ENCODE data around the gene CACNB2. TPM values are rescaled to one million over a fixed set of nuclear protein-coding genes. Genes with fewer than 3 reads are reported as not detected.
"Not testable (repeated sequence)": the region's sequence is repeated elsewhere in the genome, so short reads cannot be mapped to it uniquely, and the experiment has no call there.

Gene CACNB2
- total and polyA plus RNA-seq, 2 experiments from 2014 or later = 4.6 to 5.3 TPM

DNA sequence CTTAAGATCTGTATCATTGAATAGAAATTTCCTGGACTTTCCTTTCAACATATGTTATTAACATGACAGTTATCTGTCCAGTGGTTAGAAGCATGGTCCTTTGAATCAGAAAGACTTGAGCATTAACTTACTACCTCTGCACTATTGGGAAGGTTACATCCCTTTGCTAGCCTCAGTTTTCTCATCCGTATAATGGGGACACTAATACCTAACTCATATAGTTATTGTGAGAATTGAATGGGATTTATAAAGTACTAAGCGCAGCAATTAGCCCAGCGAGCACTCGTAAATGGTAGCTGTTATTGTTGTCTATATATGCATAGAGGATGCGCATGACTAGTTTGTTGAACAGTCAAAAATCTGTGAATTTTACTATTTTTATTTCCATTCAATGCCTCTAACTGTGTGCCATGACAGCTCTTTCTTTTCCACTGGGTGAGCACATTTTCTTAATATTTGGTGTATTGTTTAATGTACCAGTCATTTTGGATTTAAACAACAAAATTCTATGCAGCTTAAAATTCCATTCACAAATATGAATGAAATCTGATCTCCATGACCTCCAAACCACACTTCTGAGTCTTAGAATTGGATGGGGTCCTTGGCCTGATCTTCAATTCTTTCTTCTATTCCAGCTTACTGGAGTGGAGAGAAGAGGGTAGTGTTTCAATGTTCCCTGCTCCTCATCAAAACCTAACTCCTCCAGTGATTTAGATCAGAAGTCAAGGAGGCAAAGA lies 65.0 kb downstream of the CACNB2 start:
- no peak overlapping the region for H3K4me2 ChIP-seq
- no peaks in the 10 kb centered on the region for H3K27me3 ChIP-seq
- H3K36me3 ChIP-seq (replicated peaks; ENCODE audit: insufficient read depth, low read depth) = no peaks in the 10 kb centered on the region
- no peaks in the 10 kb centered on the region for H3K9me3 ChIP-seq (ENCODE audit: low read depth)
- no peaks in the 10 kb centered on the region for H4K20me1 ChIP-seq (ENCODE audit: insufficient read depth, poor library complexity, severe bottlenecking)
- WGBS (ENCODE audit: low lambda C conversion rate, missing lambda C conversion rate) = 96% methylated on average over 5 of the region's 5 CpGs
- no peaks in the 10 kb centered on the region for H3K4me1 ChIP-seq (ENCODE audit: insufficient read depth)
- H3K9me2 ChIP-seq (replicated peaks; ENCODE audit: insufficient read depth) = no peaks in the 10 kb centered on the region
- H2AFZ ChIP-seq = no peak overlapping the region
- no peak overlapping the region for H3K4me3 ChIP-seq
- TF ChIP-seq EZH2 (IDR thresholded peaks at IDR 0.05; ENCODE audit: borderline replicate concordance) (no peak), EZH2phosphoT487 (IDR thresholded peaks at IDR 0.05; ENCODE audit: low read depth, severe bottlenecking, unreplicated experiment) (no peak)
- TF ChIP-seq, protein P1, sequence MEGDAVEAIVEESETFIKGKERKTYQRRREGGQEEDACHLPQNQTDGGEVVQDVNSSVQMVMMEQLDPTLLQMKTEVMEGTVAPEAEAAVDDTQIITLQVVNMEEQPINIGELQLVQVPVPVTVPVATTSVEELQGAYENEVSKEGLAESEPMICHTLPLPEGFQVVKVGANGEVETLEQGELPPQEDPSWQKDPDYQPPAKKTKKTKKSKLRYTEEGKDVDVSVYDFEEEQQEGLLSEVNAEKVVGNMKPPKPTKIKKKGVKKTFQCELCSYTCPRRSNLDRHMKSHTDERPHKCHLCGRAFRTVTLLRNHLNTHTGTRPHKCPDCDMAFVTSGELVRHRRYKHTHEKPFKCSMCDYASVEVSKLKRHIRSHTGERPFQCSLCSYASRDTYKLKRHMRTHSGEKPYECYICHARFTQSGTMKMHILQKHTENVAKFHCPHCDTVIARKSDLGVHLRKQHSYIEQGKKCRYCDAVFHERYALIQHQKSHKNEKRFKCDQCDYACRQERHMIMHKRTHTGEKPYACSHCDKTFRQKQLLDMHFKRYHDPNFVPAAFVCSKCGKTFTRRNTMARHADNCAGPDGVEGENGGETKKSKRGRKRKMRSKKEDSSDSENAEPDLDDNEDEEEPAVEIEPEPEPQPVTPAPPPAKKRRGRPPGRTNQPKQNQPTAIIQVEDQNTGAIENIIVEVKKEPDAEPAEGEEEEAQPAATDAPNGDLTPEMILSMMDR (IDR thresholded peaks at IDR 0.05; ENCODE audit: poor library complexity) = no peak
- no peak overlapping the region for H3K27ac ChIP-seq
- no peaks in the 10 kb centered on the region for H3K79me2 ChIP-seq
- no peak for DNase-seq (ENCODE audit: low spot score)

DNA sequence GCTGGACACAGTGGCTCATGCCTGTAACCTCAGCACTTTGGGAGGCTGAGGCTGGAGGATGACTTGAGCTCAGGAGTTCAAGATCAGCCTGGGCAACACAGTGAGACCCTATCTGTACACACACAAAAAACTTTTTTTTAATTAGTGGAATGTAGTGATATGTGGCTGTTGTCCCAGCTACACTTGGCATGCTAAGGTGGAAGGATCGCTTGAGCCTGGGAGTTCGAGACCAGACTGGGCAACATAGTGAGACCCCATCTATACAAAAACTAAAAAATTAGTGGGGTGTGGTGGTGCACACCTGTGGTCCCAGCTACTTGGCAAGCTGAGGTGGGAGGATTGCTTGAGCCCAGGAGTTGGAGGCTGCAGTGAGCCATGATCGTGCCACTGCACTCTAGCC lies 68.0 kb downstream of the CACNB2 start:
- H2AFZ ChIP-seq = not testable (repeated sequence)

DNA sequence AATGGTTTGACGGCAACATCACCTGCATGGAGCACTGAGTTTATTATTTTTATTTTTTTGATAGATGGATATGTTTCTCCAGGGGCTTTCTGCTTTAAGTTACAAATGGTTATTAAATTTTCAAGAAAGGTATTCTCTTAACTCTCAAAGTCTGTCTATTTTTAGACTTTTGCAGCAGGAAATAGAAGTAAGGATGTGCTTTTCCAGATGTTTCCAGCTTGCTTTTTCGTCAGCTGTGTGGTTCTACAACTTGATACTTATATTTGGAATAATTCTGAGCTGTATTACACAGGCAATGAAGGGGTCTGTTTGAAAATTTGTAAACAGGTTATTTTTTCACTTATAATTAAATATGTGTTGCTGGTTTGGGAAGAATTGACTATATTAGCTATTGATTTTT lies 69.0 kb downstream of the CACNB2 start:
- Histone ChIP-seq H3K36me3 (replicated peaks; ENCODE audit: insufficient read depth, low read depth) (no peaks in the 10 kb centered on the region), H3K4me3 (no peak overlapping the region), H3K9me3 (ENCODE audit: low read depth) (no peaks in the 10 kb centered on the region), H3K79me2 (no peaks in the 10 kb centered on the region), H3K4me1 (ENCODE audit: insufficient read depth) (peaks cover 7% of the 10 kb centered on the region), H3K9me2 (replicated peaks; ENCODE audit: insufficient read depth) (no peaks in the 10 kb centered on the region), H3K4me2 (no peak overlapping the region), H2AFZ (no peak overlapping the region), H3K27ac (no peak overlapping the region), H3K27me3 (no peaks in the 10 kb centered on the region), H4K20me1 (ENCODE audit: insufficient read depth, poor library complexity, severe bottlenecking) (no peaks in the 10 kb centered on the region)
- no peak for TF ChIP-seq EZH2phosphoT487 (IDR thresholded peaks at IDR 0.05; ENCODE audit: low read depth, severe bottlenecking, unreplicated experiment)
- WGBS (ENCODE audit: low lambda C conversion rate, missing lambda C conversion rate) = 37% methylated on average over 2 of the region's 2 CpGs
- DNase-seq (ENCODE audit: low spot score) = no peak

More for the DNA sequence above, 68.0 kb downstream of the CACNB2 start:
- H3K9me3 ChIP-seq (ENCODE audit: low read depth); DNase-seq (ENCODE audit: low spot score); H3K27ac ChIP-seq; H3K4me1 ChIP-seq (ENCODE audit: insufficient read depth); H3K4me2 ChIP-seq; H3K4me3 ChIP-seq; H3K9me2 ChIP-seq (replicated peaks; ENCODE audit: insufficient read depth); H3K36me3 ChIP-seq (replicated peaks; ENCODE audit: insufficient read depth, low read depth); H4K20me1 ChIP-seq (ENCODE audit: insufficient read depth, poor library complexity, severe bottlenecking); H3K27me3 ChIP-seq; H3K79me2 ChIP-seq: not testable (repeated sequence)
- WGBS (ENCODE audit: low lambda C conversion rate, missing lambda C conversion rate) = 100% methylated on average over 3 of the region's 3 CpGs

DNA sequence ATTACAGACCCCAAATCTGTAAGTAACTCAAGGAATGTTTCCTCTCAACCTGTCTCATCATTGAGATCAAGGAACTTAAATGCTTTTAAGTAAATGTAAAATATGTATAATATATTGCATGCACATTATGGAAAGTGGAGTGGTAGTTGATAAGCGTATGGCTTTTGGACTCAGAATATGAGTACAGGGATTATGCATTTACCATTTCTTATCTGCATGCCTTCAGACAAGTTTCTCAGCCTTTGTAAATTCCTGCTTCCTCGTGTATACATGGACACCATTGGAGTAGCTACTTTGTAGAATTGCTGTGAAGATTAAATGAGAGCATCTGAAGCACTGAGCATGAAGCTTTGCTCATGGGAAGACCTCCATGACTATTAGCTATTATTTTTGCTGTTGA lies 70.5 kb downstream of the CACNB2 start:
- no peak for DNase-seq (ENCODE audit: low spot score)
- no peaks in the 10 kb centered on the region for H3K9me2 ChIP-seq (replicated peaks; ENCODE audit: insufficient read depth)
- whole genome bisulfite sequencing (ENCODE audit: low lambda C conversion rate, missing lambda C conversion rate) = 18% methylated on average over 2 of the region's 2 CpGs

More for the DNA sequence above, 70.5 kb downstream of the CACNB2 start:
- Histone ChIP-seq H3K4me1 (ENCODE audit: insufficient read depth) (peaks cover 7% of the 10 kb centered on the region), H3K27me3 (no peaks in the 10 kb centered on the region), H3K36me3 (replicated peaks; ENCODE audit: insufficient read depth, low read depth) (no peaks in the 10 kb centered on the region), H3K27ac (no peak overlapping the region), H2AFZ (no peak overlapping the region), H3K9me3 (ENCODE audit: low read depth) (no peaks in the 10 kb centered on the region), H4K20me1 (ENCODE audit: insufficient read depth, poor library complexity, severe bottlenecking) (no peaks in the 10 kb centered on the region), H3K4me3 (no peak overlapping the region), H3K79me2 (no peaks in the 10 kb centered on the region), H3K4me2 (no peak overlapping the region)
- TF ChIP-seq EZH2 (IDR thresholded peaks at IDR 0.05; ENCODE audit: borderline replicate concordance) = no peak
- TF ChIP-seq, protein P1 (IDR thresholded peaks at IDR 0.05; ENCODE audit: poor library complexity) = no peak
- no peak for TF ChIP-seq EZH2phosphoT487 (IDR thresholded peaks at IDR 0.05; ENCODE audit: low read depth, severe bottlenecking, unreplicated experiment)

All from hepatocyte (in vitro differentiated cells).